UCSD-AML1 (cell line): ENCODE measurements around the gene PCDHB2.
"Not testable (repeated sequence)": the region's sequence is repeated elsewhere in the genome, so short reads cannot be mapped to it uniquely, and the experiment has no call there.

Experiments
- DNase-seq: peaks from one replicate; lab custom pipeline; 2025; ENCODE audit not compliant: unreplicated experiment; lab: John Stamatoyannopoulos, UW

PCDHB2 gene

DNA sequence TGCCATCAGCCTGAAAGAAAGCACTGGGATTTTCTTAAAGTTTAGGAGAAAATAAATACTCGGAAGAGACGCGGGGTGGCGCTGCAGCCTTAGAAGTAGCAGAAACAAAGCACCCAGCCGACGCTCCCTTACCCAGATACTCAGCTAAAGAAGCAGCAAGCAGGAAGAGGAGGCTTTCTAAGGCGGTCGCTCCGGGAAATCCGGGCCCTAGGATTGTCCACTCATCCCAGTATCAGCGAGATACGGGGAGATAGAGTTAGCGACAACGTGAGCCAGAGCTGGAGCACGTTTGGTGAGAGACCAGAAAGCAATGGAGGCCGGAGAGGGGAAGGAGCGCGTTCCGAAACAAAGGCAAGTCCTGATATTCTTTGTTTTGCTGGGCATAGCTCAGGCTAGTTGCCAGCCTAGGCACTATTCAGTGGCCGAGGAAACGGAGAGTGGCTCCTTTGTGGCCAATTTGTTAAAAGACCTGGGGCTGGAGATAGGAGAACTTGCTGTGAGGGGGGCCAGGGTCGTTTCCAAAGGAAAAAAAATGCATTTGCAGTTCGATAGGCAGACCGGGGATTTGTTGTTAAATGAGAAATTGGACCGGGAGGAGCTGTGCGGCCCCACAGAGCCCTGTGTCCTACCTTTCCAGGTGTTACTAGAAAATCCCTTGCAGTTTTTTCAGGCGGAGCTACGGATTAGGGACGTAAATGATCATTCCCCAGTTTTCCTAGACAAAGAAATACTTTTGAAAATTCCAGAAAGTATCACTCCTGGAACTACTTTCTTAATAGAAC, at the start of gene PCDHB2:
PCDHB2 (plus strand) TSS at position 135 of the 782 bp plus-strand sequence; CDS start at position 311, 176 bp downstream.
- DNase-seq = peak; percentile 25

DNA sequence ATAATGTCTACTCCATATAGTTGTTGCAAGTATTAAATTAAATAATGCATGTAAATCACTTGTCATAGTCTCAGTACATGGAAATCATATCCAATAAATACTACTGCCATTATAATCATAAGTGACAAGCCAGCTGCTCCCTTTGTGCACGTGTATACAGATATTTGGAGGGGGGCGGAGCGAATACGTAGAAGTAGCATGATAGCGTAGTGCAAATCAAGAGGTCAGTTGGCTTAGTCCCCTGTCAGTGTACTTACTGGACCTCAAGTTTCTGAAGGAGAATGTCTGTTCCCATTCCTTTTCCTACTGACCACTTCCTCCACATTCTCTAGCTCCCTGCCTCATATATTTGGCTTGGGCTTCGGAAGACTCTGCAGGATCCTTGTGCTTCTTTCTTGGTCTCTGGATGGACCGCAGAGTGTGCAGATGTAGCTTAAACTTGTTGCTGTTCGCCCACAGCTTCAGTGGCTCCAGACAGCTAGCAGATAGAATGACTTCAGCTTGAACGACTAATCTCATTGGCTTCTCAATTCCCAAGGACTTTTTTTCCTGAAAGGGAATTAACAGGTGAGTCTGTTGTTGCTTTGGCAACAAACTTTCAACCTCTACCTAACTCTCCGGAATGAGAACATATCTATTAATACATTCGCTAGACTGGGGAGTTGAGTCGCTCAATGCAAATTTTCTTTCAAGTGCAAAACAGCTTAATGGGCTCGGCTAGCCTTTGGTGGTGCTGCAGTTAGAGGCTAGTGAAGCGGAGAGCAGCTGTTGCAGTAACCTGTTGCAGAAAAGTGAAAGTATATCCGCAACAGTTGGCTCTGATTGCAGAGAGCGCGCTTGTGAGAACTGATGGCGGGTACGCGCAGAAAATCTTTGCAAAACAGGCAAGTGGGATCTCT, 43.5 kb upstream of the PCDHB2 start, which contains the start of gene PCDHB1:
PCDHB1 (plus strand) TSS at position 753 of the 899 bp plus-strand sequence; CDS start at position 850, 97 bp downstream.
- DNase-seq = no peak

DNA sequence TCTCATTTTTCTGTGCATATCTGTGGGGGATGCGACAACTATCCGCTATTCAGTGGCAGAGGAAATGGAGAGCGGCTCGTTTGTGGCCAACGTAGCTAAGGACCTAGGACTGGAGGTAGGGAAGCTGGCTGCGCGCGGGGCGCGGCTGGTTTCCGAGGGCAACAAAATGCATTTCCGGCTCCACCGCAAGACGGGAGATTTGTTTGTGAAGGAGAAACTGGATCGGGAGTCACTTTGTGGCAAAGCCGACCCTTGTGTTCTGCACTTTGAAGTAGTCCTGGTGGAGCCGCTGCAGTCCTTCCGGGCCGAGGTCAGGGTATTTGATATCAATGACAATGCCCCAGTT, 42.9 kb upstream of the PCDHB2 start:
- no peak for DNase-seq

DNA sequence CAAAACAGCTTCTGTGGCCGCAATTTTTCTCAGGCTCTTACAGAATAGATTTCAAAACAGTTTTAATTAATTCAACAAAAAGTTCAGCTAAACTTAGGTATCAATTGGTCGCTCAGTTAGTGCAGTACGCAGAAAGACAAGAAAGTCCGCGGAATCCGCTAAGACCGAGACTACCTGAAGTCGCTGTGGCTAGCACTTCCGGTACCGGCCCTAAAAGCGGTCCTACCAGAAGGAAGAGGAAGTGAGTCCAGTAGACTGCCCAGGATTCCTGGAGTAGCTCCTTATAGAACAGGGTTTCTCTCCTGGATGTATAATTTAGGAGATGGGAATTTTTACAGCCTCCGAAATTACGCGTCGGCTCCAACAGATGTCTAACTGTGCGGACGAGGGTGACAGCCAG, 16.6 kb upstream of the PCDHB2 start:
- DNase-seq = no peak

DNA sequence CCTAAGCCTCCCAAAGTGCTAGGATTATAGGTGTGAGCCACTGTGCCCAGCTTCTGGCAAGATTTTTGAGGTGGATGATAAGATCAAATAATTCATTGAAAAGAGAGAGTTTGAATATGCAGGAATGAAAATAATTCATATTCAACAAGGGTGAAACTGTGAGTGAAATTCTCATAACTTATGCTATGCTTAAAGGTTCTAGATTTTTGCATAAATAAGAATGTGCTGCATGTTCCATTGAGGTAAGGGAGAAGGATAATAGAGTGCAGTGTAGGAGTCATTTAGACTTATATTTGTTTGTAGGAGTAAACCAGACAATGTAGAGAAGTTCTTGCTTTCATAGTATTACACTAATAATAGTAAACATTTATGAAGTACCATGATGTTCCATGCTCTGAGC, 12.2 kb upstream of the PCDHB2 start:
- DNase-seq = no peak

DNA sequence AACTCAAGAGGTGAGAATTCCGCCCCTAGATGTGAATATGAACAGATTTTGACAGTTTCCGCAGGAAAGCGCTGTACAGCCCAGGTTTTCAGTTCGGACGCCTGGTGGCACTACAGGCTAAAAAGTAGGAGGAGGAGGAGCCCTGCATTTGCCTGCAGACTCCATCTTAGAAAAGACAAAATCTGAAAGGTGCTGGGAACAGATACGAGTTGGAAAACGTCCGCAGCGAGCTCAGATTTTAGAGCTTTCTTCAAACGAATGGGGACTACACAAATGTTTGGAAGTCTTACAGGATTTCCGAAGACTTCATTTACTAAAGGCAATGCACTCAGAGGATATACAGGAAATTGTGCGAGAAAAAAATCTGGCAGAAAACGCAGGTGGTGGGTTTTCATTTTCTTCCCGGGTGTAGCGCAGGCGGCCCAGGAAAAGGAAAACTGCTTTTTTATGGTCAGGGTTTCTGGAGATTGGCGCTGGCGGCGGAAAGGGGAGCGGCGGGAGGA, 9.9 kb upstream of the PCDHB2 start:
- peak; percentile 8 for DNase-seq

DNA sequence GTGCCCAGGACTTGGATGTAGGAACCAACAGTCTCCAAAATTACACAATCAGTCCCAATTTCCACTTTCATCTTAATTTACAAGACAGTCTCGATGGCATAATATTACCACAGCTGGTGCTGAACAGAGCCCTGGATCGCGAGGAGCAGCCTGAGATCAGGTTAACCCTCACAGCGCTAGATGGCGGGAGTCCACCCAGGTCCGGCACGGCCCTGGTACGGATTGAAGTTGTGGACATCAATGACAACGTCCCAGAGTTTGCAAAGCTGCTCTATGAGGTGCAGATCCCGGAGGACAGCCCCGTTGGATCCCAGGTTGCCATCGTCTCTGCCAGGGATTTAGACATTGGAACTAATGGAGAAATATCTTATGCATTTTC, 837 bp downstream of the PCDHB2 start:
- no peak for DNase-seq

DNA sequence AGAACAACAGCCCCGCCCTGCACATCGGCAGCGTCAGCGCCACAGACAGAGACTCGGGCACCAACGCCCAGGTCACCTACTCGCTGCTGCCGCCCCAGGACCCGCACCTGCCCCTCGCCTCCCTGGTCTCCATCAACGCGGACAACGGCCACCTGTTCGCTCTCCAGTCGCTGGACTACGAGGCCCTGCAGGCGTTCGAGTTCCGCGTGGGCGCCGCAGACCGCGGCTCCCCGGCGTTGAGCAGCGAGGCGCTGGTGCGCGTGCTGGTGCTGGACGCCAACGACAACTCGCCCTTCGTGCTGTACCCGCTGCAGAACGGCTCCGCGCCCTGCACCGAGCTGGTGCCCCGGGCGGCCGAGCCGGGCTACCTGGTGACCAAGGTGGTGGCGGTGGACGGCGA, 1.8 kb downstream of the PCDHB2 start:
- not testable (repeated sequence) for DNase-seq

DNA sequence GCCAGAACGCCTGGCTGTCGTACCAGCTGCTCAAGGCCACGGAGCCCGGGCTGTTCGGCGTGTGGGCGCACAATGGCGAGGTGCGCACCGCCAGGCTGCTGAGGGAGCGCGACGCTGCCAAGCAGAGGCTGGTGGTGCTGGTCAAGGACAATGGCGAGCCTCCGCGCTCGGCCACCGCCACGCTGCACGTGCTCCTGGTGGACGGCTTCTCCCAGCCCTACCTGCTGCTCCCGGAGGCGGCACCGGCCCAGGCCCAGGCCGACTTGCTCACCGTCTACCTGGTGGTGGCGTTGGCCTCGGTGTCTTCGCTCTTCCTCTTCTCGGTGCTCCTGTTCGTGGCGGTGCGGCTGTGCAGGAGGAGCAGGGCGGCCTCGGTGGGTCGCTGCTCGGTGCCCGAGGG, 2.2 kb downstream of the PCDHB2 start:
- DNase-seq = not testable (repeated sequence)

DNA sequence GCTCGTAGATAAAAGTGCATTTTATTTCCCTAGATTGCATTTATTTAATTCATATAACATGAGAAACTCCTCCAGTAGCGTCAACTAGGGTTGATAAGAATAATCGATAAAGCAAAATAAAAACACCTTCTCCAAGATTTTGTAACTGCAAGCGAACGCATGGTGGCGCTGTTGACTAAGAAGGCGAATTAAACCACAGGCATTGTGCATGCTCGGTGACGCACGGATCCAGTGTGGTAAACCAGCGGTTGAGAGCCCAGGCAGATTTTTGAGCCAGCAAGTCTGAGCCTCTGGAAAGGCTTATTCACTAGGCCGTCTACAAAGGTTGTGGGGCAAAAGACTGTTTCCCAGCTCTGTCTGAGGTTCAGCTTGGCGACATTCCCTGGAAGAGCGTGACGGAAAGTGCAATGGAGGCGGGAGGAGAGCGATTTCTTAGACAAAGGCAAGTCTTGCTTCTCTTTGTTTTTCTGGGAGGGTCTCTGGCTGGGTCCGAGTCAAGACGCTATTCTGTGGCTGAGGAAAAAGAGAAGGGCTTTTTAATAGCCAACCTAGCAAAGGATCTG, 5.9 kb downstream of the PCDHB2 start, which contains the start of gene PCDHB3:
PCDHB3 (plus strand) TSS at position 231 of the 563 bp plus-strand sequence; CDS start at position 408, 177 bp downstream.
- DNase-seq = peak; percentile 8

DNA sequence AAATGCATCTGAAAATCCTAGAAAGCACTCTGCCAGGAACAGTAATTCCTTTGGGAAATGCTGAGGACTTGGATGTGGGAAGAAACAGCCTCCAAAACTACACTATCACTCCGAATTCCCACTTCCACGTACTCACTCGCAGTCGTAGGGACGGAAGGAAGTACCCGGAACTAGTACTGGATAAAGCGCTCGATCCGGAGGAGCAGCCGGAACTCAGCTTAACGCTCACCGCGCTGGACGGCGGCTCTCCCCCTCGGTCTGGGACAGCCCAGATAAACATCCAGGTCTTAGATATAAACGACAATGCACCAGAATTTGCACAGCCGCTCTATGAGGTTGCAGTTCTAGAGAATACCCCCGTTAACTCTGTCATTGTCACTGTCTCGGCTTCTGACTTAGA, 6.6 kb downstream of the PCDHB2 start:
- no peak for DNase-seq

DNA sequence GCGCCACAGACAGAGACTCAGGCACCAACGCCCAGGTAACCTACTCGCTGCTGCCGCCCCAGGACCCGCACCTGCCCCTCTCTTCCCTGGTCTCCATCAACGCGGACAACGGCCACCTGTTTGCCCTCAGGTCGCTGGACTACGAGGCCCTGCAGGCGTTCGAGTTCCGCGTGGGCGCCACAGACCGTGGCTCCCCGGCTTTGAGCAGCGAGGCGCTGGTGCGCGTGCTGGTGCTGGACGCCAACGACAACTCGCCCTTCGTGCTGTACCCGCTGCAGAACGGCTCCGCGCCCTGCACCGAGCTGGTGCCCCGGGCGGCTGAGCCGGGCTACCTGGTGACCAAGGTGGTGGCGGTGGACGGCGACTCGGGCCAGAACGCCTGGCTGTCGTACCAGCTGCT, 7.7 kb downstream of the PCDHB2 start:
- DNase-seq = not testable (repeated sequence)

DNA sequence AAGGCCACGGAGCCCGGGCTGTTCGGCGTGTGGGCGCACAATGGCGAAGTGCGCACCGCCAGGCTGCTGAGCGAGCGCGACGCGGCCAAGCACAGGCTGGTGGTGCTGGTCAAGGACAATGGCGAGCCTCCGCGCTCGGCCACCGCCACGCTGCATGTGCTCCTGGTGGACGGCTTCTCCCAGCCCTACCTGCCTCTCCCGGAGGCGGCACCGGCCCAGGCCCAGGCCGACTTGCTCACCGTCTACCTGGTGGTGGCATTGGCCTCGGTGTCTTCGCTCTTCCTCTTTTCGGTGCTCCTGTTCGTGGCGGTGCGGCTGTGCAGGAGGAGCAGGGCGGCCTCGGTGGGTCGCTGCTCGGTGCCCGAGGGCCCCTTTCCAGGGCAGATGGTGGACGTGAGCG, 8.1 kb downstream of the PCDHB2 start:
- DNase-seq = not testable (repeated sequence)

DNA sequence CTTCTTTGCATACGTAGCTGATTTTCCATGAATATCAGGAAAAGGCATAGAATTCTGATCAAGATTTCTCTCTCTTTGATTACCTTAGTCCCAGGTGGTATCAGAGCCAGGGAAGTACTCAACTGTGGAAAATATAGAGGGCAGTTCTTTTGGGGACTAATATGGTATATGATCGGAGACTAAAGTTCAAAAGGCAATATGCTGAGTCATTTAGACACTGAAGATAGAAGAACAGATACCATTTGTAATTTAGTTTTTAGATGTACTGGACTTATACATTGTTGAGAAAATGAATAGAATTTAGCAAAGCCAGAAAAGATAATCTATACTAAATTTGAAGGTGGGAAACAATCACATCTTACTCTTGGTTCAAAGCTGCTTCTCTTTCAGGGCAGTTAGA, 10.9 kb downstream of the PCDHB2 start:
- DNase-seq = no peak

DNA sequence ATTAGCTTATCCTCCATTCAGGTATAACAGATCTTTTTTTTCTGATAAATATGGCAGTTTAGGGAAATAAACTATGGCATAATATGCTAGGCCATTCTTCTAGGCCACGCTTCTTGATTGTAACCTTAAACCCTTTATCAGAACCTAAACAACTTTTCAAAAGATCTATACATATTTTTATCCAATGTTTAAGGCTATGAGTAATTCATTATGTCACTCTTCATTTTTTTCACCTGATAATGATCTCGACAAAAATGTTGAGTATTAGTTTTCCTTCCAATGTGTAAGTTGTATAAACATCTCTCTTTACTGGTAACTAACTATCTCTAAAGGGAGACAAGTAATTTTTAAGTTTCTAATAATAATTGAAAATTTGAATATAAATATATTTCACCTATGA, 24.8 kb downstream of the PCDHB2 start:
- DNase-seq = no peak

DNA sequence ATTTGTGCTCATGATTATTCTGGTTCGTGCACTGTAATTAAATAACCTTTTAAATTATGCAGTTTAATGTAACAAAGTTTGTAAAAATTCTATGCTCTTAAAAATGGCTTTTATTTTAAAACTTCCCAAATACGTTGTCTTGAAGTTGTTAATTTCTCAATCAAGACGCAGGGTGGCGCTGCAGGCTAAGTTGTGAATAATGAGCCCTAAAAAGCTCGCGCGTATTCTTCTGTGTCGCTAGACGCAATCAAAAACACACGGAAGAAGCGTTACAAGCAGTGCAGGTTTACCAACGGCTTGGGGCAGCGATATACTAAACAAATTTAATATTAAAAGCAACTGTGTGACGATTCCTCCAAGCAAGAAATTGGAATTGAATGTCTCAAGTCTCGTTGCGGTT, 27.1 kb downstream of the PCDHB2 start, which contains the start of gene PCDHB4:
PCDHB4 (plus strand) TSS at position 256 of the 400 bp plus-strand sequence. CDS start 181 bp downstream, outside the sequence.
- no peak for DNase-seq

DNA sequence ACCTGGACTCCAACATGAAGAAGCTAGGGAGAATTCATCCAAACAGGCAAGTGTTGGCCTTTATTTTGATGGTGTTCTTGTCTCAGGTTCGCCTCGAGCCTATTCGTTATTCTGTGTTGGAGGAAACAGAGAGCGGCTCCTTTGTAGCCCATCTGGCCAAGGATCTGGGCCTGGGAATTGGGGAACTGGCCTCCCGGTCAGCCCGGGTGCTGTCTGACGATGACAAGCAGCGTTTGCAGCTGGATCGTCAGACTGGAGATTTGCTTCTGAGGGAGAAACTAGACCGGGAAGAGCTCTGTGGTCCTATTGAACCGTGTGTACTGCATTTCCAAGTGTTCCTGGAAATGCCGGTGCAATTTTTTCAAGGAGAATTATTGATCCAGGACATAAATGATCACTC, 27.6 kb downstream of the PCDHB2 start:
- no peak for DNase-seq

DNA sequence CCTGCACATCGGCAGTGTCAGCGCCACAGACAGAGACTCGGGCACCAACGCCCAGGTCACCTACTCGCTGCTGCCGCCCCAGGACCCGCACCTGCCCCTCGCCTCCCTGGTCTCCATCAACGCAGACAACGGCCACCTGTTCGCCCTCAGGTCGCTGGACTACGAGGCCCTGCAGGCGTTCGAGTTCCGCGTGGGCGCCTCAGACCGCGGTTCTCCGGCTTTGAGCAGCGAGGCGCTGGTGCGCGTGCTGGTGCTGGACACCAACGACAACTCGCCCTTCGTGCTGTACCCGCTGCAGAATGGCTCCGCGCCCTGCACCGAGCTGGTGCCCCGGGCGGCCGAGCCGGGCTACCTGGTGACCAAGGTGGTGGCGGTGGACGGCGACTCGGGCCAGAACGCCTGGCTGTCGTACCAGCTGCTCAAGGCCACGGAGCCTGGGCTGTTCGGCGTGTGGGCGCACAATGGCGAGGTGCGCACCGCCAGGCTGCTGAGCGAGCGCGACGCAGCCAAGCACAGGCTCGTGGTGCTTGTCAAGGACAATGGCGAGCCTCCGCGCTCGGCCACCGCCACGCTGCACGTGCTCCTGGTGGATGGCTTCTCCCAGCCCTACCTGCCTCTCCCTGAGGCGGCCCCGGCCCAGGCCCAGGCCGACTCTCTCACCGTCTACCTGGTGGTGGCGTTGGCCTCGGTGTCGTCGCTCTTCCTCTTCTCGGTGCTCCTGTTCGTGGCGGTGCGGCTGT, 29.2 kb downstream of the PCDHB2 start:
- not testable (repeated sequence) for DNase-seq

DNA sequence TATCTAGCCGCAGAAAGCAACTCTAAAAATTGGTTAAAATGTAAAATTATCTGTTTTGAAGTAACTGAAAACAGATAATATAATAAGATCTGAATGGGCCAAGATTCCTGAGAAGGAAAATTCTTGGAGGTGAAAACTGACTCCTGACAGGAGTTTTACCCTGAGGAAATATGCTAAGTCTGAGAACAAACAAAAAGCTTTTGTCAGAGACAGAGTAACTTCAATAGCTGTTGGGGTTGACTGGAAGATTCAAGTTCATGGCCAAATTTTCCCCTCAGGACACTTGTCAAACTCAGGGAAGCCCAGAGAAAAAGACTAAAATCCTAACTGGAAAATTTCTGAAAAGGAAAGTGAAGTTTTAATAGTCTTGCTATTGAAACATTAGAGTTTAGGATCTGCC, 32.9 kb downstream of the PCDHB2 start:
- DNase-seq = no peak

DNA sequence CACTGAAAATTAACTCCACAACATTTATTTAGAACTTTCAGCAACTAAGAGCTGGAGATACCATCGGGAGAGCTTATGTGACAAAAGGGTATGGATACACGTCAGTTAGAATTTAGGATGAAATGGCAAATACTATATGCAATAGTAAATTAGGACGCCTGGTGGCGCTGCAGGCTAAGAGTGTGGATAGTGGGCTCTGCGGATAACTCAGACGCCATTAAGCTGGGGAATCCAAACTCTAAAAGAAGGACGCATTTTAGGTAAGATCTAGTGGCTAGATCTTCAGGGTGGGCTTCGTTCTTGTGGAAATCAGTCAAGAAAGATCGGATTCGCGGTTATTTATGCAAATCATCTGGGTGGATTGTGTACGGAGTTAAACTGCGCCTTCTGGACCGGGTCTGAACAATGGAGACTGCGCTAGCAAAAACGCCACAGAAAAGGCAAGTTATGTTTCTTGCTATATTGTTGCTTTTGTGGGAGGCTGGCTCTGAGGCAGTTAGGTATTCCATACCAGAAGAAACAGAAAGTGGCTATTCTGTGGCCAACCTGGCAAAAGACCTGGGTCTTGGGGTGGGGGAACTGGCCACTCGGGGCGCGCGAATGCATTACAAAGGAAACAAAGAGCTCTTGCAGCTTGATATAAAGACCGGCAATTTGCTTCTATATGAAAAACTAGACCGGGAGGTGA, 40.8 kb downstream of the PCDHB2 start, which contains the start of gene PCDHB5:
PCDHB5 (plus strand) TSS at position 177 of the 688 bp plus-strand sequence; CDS start at position 406, 229 bp downstream.
- DNase-seq = no peak
